SK-N-MC (cell line): ENCODE data around the gene CADPS.

Source experiments
- EZH2 ChIP-seq: fragments of 200-600 bp; sonication (generic); IDR thresholded peaks from one replicate; pipeline ENCODE4 v1.6.1; 2017; ENCODE audit warnings: antibody characterized with exemption
- FOXP2 ChIP-seq: optimal IDR thresholded peaks from 2 replicates; pipeline ENCODE3; 2011; ENCODE audit warnings: mild to moderate bottlenecking, moderate library complexity; ENCODE audit not compliant: insufficient read depth; ENCODE audit errors: extremely low read length, control extremely low read depth
- POLR2AphosphoS5 ChIP-seq: IDR thresholded peaks from 2 replicates; pipeline ENCODE4 v1.6.1; 2012; ENCODE audit warnings: mild to moderate bottlenecking, low read depth, low read length, borderline replicate concordance

- TF ChIP-seq FOXP2 (no peak), POLR2AphosphoS5 (no peak), EZH2 (no peak)
Measured at GRCh38 chr3:62413687-62414086, 461.5 kb downstream of the CADPS start.
